ENCODE measurements around the gene PRLH. TPM values are rescaled to one million over a fixed set of nuclear protein-coding genes. Genes with fewer than 3 reads are reported as not detected.

The PRLH gene
- total and polyA plus RNA-seq, 2 of the 13 experiments (the other 11 are each of a cell fraction or from before 2014, with no cell fraction given), result not detected

DNA sequence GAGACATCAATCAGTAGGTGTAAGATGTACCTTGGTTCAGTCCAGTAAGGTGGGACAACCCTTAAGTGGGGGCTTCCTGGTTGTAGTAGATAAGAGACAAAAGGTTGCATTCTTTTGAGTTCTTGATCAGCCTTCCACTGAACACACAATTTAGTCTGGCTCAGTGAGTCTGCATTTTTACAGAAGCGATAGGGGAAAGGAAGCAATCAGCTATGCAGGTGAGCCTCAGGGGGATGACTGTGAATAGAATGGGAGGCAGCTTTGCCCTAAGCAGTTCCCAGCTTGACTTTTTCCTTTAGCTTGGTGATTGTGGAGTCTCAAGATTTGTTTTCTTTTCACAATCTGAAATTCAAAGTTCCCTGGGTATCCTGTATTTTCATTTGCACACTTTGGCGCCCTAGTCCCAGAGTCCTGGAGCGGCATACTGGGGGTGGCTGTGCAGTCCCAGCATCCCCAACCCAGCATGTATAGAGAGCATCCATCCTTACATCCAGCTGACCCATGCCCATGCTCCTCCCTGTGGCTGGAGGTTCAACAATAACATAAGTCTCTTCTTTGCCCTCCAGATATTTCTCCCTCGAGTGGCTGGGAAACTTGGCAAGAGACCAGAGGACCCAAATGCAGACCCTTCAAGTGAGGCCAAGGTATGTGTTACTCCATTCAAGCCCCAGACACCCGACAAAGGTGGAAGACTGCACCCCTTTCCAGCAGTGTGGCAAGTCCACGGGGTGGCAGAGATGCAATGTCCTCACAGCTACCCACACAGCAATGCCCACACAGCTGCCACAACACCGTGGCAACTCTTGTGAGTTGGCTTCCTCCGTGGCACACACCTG lies 20.1 kb upstream of the PRLH start (continued):
- TF ChIP-seq ZNF24 (IDR thresholded peaks at IDR 0.05) (no peak), ZNF674 (CRISPR knock-in tag; IDR thresholded peaks at IDR 0.05; ENCODE audit: low read depth) (no peak), IRX3 (CRISPR knock-in tag; IDR thresholded peaks at IDR 0.05; ENCODE audit: borderline replicate concordance, low read depth) (no peak), BRCA1 (CRISPR knock-in tag; IDR thresholded peaks at IDR 0.05) (no peak), ZNF792 (CRISPR knock-in tag; IDR thresholded peaks at IDR 0.05) (no peak), HNF4A (CRISPR knock-in tag; IDR thresholded peaks at IDR 0.05) (no peak)
- TF ChIP-seq, protein P1, sequence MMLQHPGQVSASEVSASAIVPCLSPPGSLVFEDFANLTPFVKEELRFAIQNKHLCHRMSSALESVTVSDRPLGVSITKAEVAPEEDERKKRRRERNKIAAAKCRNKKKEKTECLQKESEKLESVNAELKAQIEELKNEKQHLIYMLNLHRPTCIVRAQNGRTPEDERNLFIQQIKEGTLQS (CRISPR knock-in tag; IDR thresholded peaks at IDR 0.05), result no peak

DNA sequence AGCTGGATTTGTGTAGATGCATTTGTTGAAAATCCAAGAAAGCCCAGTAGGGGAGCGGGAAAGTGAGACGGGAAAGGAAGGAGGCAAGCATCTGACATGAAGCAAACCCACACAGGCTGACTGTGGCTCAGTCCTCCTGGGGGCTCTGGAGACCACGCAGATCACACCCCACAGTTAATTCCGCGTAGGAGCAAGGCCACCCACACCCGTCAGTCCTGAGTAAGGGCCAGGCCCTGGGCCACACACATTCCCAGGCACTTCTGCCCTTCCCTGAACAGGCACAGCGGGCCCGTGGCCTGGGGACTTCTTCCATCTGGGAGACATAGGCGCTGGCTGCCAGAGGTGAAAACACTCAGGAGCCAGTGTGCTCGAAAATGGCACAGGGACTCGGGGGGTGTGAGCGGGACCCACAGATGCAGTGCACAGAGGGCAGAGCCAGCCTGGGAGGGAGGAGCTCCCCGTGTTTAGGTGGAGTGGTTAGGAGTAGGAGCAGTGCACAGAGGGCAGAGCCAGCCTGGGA lies 19.4 kb upstream of the PRLH start:
- ATAC-seq (0 out of 3 replicates have a peak, but pooled peaks have one; percentile 6), DNase-seq (ENCODE audit: low spot score) (no peak), FAIRE-seq (no peak)
- 52% methylated on average over 13 of the region's 13 CpGs for WGBS (ENCODE audit: low lambda C conversion rate)
- no TSS peak for BruUV-seq (replicated peaks)
- Histone ChIP-seq H2AFZ (ENCODE audit: low read length) (no peak overlapping the region), H3K27ac (ENCODE audit: extremely low read length, insufficient read depth, low read length) (no peak overlapping the region), H3K4me1 (ENCODE audit: insufficient read depth, low read length) (peaks cover 49% of the 10 kb centered on the region), H3K9me3 (ENCODE audit: low read length) (no peaks in the 10 kb centered on the region), H3K79me2 (ENCODE audit: insufficient read depth, low read length) (no peaks in the 10 kb centered on the region), H4K20me1 (ENCODE audit: insufficient read depth, low read length) (no peaks in the 10 kb centered on the region), H3K27me3 (ENCODE audit: control insufficient read depth in 1 of 2, insufficient read depth in 2 of 2, low read length in 2 of 2) (peaks cover 5 to 34% of the 10 kb centered on the region in 2 experiments; a peak in 4 of 5 replicates), H3K36me3 (replicated peaks in 1 of 2; ENCODE audit: control insufficient read depth in 1 of 2, insufficient read depth in 2 of 2, low read length in 2 of 2) (no peaks in the 10 kb centered on the region), H3K4me2 (ENCODE audit: low read depth, low read length) (peak overlapping the region; percentile 31; the same call in 1 of the 2 replicates), H3K9ac (ENCODE audit: insufficient read depth, low read depth, low read length) (no peak overlapping the region), H3K4me3 (replicated peaks in 1 of 3; ENCODE audit: insufficient read depth in 1 of 3, low read depth in 2 of 3, low read length in 3 of 3) (no peak overlapping the region)
- CTCF ChIA-PET (ENCODE audit: low intra/inter-chr PET ratio, low total read pairs), result no interaction called here
- TF ChIP-seq CBX5 (CRISPR knock-in tag; IDR thresholded peaks at IDR 0.05; ENCODE audit: borderline replicate concordance) (no peak), SNAPC2 (CRISPR knock-in tag; IDR thresholded peaks at IDR 0.05) (no peak)
- in situ Hi-C loops (cut with HindIII; ENCODE audit: extremely low pct_ligation_motif_present, low pct_unique_long_range_greater_than_20kb), result no loop called here
- intact Hi-C loops (cut with micrococcal nuclease; ENCODE audit: unreplicated experiment), result no loop called here
- POLR2A ChIA-PET, result no interaction called here
